Keratinocyte (primary cell): ENCODE data around the gene SSR3.

ENCODE experiments used
- CTCF ChIP-seq, 3 experiments: IDR thresholded peaks in 1 of 3; conservative IDR thresholded peaks in 1 of 3; optimal IDR thresholded peaks in 1 of 3; 2 replicates in 2 of 3; 3 replicates in 1 of 3; pipeline versions ENCODE3 to v1.5.1; 2011; ENCODE audit warnings: low read length in 3 of 3, mild to moderate bottlenecking in 3 of 3, moderate library complexity in 2 of 3, control low read depth in 1 of 3, inconsistent platforms in 1 of 3; ENCODE audit not compliant: insufficient read depth in 2 of 3; ENCODE audit errors: extremely low read depth in 1 of 3
- EZH2 ChIP-seq: IDR thresholded peaks from one replicate; pipeline ENCODE4 v1.6.1; 2012; ENCODE audit warnings: inconsistent platforms, mild to moderate bottlenecking, low read length, moderate library complexity

- TF ChIP-seq EZH2 (no peak), CTCF (optimal IDR thresholded peaks at IDR 0.05 in 1 of 3, IDR thresholded peaks at IDR 0.05 in 1 of 3, conservative IDR thresholded peaks at IDR 0.05 in 1 of 3; ENCODE audit: extremely low read depth in 1 of 3, insufficient read depth in 2 of 3, low read length in 3 of 3) (no peak)
Measured at GRCh38 chr3:156576051-156576450, 21.1 kb upstream of the SSR3 start.
